Thyroid gland (tissue), 4 donors: Measurements from ENCODE around the gene CHST9.

ENCODE experiments used
- POLR2A ChIP-seq, 2 donors: fragments of 450-650 bp; IDR thresholded peaks; one replicate each; pipeline ENCODE4 v1.6.1; 2017; ENCODE audit warnings: antibody characterized with exemption in 2 of 2, mild to moderate bottlenecking in 2 of 2, moderate library complexity in 1 of 2
- TF ChIP-seq, protein P1 (sequence below), 6 experiments: fragments of 200-600 bp in 3 of 6; fragments of 450-650 bp in 3 of 6; sonication (generic) in 3 of 6; IDR thresholded peaks; one replicate each; pipeline ENCODE4 v1.5.1; 2016 to 2019; ENCODE audit warnings: antibody characterized with exemption in 6 of 6, mild to moderate bottlenecking in 2 of 6, inconsistent platforms in 1 of 6, moderate library complexity in 1 of 6

DNA sequence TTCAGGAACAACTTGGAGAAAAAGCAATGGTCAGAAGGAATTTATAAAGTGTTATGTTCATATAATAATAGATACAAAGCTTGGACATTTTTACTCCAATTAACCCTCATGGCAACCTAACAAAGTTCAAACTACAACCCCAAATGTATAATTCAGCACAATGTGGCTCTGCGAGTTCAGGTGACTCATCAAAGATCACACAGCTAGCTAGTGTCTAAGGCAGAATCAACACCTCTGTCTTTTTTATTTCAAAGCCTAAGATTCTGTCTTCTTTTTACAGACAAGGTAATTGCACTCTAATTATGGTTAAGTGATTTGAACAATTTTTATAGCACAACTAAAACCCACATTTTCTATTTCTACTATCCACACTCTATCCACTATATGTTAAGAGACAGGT, 90.5 kb downstream of the CHST9 start:
- TF ChIP-seq POLR2A (IDR thresholded peaks at IDR 0.05), result no peak
- TF ChIP-seq, protein P1, sequence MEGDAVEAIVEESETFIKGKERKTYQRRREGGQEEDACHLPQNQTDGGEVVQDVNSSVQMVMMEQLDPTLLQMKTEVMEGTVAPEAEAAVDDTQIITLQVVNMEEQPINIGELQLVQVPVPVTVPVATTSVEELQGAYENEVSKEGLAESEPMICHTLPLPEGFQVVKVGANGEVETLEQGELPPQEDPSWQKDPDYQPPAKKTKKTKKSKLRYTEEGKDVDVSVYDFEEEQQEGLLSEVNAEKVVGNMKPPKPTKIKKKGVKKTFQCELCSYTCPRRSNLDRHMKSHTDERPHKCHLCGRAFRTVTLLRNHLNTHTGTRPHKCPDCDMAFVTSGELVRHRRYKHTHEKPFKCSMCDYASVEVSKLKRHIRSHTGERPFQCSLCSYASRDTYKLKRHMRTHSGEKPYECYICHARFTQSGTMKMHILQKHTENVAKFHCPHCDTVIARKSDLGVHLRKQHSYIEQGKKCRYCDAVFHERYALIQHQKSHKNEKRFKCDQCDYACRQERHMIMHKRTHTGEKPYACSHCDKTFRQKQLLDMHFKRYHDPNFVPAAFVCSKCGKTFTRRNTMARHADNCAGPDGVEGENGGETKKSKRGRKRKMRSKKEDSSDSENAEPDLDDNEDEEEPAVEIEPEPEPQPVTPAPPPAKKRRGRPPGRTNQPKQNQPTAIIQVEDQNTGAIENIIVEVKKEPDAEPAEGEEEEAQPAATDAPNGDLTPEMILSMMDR (IDR thresholded peaks at IDR 0.05), result no peak
